Lung (tissue), 12 donors: Measurements from ENCODE around the gene EVX1. TPM values are rescaled to one million over a fixed set of nuclear protein-coding genes. Genes with fewer than 3 reads are reported as not detected.

Source experiments
- ATAC-seq: fragments of 200-7000 bp; cut with Tn5 transposase; one replicate; pipeline ENCODE4 v1.9.1; 2020; ENCODE audit warnings: moderate number of reproducible peaks; ENCODE audit not compliant: insufficient read depth, low FRiP score
- DNase-seq, 3 donors: peaks; one replicate each; pipeline ENCODE4 v3.0.0-alpha.2; 2013 to 2017
- H3K27ac ChIP-seq, 2 donors: one replicate each; pipeline ENCODE4 v1.5.1; 2013; ENCODE audit warnings: mild to moderate bottlenecking in 2 of 2, moderate library complexity in 2 of 2, control low read depth in 1 of 2, inconsistent platforms in 1 of 2, low read depth in 1 of 2, low read length in 1 of 2
- H3K27me3 ChIP-seq, 3 donors: one replicate each; pipeline ENCODE4 v1.5.1; 2013; ENCODE audit warnings: low read length in 2 of 3; ENCODE audit not compliant: control insufficient read depth in 3 of 3, insufficient read depth in 3 of 3
- H3K36me3 ChIP-seq, 4 donors: one replicate each; pipeline ENCODE4 v1.5.1; 2013; ENCODE audit warnings: low read length in 4 of 4, mild to moderate bottlenecking in 1 of 4, moderate library complexity in 1 of 4; ENCODE audit not compliant: control insufficient read depth in 4 of 4, insufficient read depth in 4 of 4
- H3K4me1 ChIP-seq, 5 donors: one replicate each; pipeline ENCODE4 v1.5.1; 2013; ENCODE audit warnings: low read length in 5 of 5, mild to moderate bottlenecking in 2 of 5, moderate library complexity in 1 of 5; ENCODE audit not compliant: control insufficient read depth in 5 of 5, insufficient read depth in 5 of 5
- H3K4me3 ChIP-seq: one replicate; pipeline ENCODE4 v1.5.1; 2013; ENCODE audit warnings: mild to moderate bottlenecking, control low read depth, moderate library complexity
- H3K9ac ChIP-seq, 2 donors: one replicate each; pipeline ENCODE4 v1.5.1; 2013; ENCODE audit warnings: low read length in 2 of 2, control low read depth in 1 of 2; ENCODE audit not compliant: insufficient read depth in 1 of 2
- H3K9me3 ChIP-seq, 4 donors: one replicate each; pipeline ENCODE4 v1.5.1; 2013; ENCODE audit warnings: low read length in 3 of 4, mild to moderate bottlenecking in 1 of 4, moderate library complexity in 1 of 4; ENCODE audit not compliant: control insufficient read depth in 4 of 4, insufficient read depth in 3 of 4
- CTCF ChIP-seq: IDR thresholded peaks from 2 replicates; pipeline ENCODE4 v1.5.1; 2012; ENCODE audit warnings: mild to moderate bottlenecking; ENCODE audit errors: control extremely low read depth, extremely low read depth
- WGBS, 2 donors: extraction: QIAGEN DNeasy Blood & Tissue Kit; methylation state at CpG; one replicate each; pipeline ENCODE4 v1.1.7; 2013; 5-methylcytosine and 5-hydroxymethylcytosine counted together
- polyA plus RNA-seq, 2 donors: library from polyadenylated mRNA; stranded (reverse); fragments of 200-250 nt; gene quantifications; one replicate each; pipeline ENCODE4 v1.2.1, GENCODE V29; 2013
- total RNA-seq, 2 donors: library from RNA; depleted of rRNA in 1 of 2; stranded (reverse); fragments of >200 nt in 1 of 2; gene quantifications; one replicate each; pipeline ENCODE4 v1.2.1, GENCODE V29; 2014 to 2021
- donor health status: control.
- donor health status: control.
- donor health status: Bipolar disorder and iron deficiency.
- donor health status: healthy.
- donor health status: DM: yes; HTN: yes; CAD: no.

The EVX1 gene
- total and polyA plus RNA-seq, 4 donors, result not detected

GRCh38 chr7:27211084-27211446 is 31.5 kb upstream of the EVX1 start:
- 83 to 84% methylated on average over 1 of the region's 1 CpG for WGBS, 2 donors
- TF ChIP-seq CTCF, result no peak
- ATAC-seq, result no peak
- peak in 1 of 3 donors; percentile 22 for DNase-seq
- Histone ChIP-seq H3K4me3 (no peak overlapping the region), H3K9me3 (peaks cover 0 to 6% (median 0%) of the 10 kb centered on the region in 4 donors), H3K27ac (no peak overlapping the region), H3K27me3 (peaks cover 19 to 98% (median 96%) of the 10 kb centered on the region in 3 donors), H3K36me3 (no peaks in the 10 kb centered on the region), H3K4me1 (peaks cover 0 to 13% (median 0%) of the 10 kb centered on the region in 5 donors), H3K9ac (no peak overlapping the region)

DNA sequence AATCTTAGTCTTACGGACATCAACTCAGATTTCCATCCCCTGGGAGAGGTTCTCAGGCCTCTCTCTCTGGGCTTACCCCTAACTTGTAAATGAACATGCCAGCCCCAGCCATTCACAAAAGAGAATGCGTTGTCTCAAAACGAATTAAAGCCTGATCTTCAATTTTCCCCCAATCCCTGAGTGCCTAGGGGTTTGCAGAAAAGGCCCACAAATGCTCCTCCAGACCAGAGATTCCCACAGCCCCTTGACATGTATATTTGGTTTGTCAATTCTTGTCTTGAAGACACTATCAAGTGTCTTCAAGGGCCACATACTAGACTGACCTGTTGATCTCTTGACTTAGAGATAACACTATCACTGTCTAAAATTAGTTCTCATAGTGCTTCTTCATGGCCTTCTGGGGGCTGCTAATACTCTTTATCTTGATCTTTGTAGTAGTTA is 30.8 kb upstream of the EVX1 start:
- ATAC-seq (no peak), DNase-seq (peak in 1 of 3 donors; percentile 31)
- 25 to 27% methylated on average over 3 of the region's 3 CpGs for WGBS, 2 donors
- Histone ChIP-seq H3K36me3 (no peaks in the 10 kb centered on the region), H3K4me1 (peaks cover 0 to 13% (median 0%) of the 10 kb centered on the region in 5 donors), H3K9ac (no peak overlapping the region), H3K27me3 (peaks cover 19 to 98% (median 94%) of the 10 kb centered on the region in 3 donors), H3K4me3 (no peak overlapping the region), H3K27ac (no peak overlapping the region), H3K9me3 (peaks cover 0 to 6% (median 0%) of the 10 kb centered on the region in 4 donors)
- TF ChIP-seq CTCF, result no peak

GRCh38 chr7:27212497-27213432 is 29.8 kb upstream of the EVX1 start:
- Histone ChIP-seq H3K9ac (no peak overlapping the region), H3K4me1 (peaks cover 0 to 13% (median 0%) of the 10 kb centered on the region in 5 donors), H3K36me3 (no peaks in the 10 kb centered on the region), H3K27ac (no peak overlapping the region), H3K27me3 (peaks cover 19 to 95% (median 91%) of the 10 kb centered on the region in 3 donors), H3K9me3 (peaks cover 0 to 6% (median 0%) of the 10 kb centered on the region in 4 donors), H3K4me3 (no peak overlapping the region)
- ATAC-seq (no peak), DNase-seq (peak in 2 of 3 donors; percentile 18 to 36)
- 5 to 7% methylated on average over 52 of the region's 52 CpGs for WGBS, 2 donors
- no peak for TF ChIP-seq CTCF
